K562 (cell line): Measurements from ENCODE around the gene CDC20. TPM values are rescaled to one million over a fixed set of nuclear protein-coding genes. Genes with fewer than 3 reads are reported as not detected.

ENCODE experiments used
- ATF3 ChIP-seq, 2 experiments: fragments of 450-650 bp in 1 of 2; sonication (generic) in 1 of 2; formaldehyde crosslinking in 1 of 2; IDR thresholded peaks in 1 of 2; conservative IDR thresholded peaks in 1 of 2; 2 replicates each; pipeline versions ENCODE4 v1.6.1 to v1.8.1; 2016 to 2023; ENCODE audit warnings: mild to moderate bottlenecking in 2 of 2, moderate library complexity in 2 of 2, inconsistent platforms in 1 of 2, missing genetic modification reagents in 1 of 2
- CHCHD3 ChIP-seq: fragments of 250-450 bp; sonication (Bioruptor Pico); IDR thresholded peaks from 2 replicates; pipeline ENCODE4 v2.1.2; 2022; ENCODE audit warnings: mild to moderate bottlenecking
- FIP1L1 ChIP-seq: fragments of 200-400 bp; formaldehyde crosslinking; IDR thresholded peaks from 2 replicates; pipeline ENCODE4 v1.6.1; 2018; ENCODE audit warnings: mild to moderate bottlenecking, low read depth, low read length; ENCODE audit not compliant: poor library complexity, severe bottlenecking
- HMG20A ChIP-seq: fragments of 450-650 bp; formaldehyde crosslinking; conservative IDR thresholded peaks from 2 replicates; pipeline ENCODE4 v1.4.0; 2020; ENCODE audit warnings: mild to moderate bottlenecking, mixed read lengths
- HNRNPH1 ChIP-seq: fragments of 200-400 bp; formaldehyde crosslinking; optimal IDR thresholded peaks from 2 replicates; pipeline ENCODE3; 2017; ENCODE audit warnings: low read depth, mild to moderate bottlenecking, low read length, moderate library complexity
- HOXB6 ChIP-seq: fragments of 250-450 bp; sonication (Bioruptor Pico); IDR thresholded peaks from 2 replicates; pipeline ENCODE4 v1.5.1; 2022; ENCODE audit warnings: mild to moderate bottlenecking, borderline replicate concordance
- KLF10 ChIP-seq: fragments of 250-450 bp; sonication (Bioruptor Pico); IDR thresholded peaks from 2 replicates; pipeline ENCODE4 v1.6.1; 2021; ENCODE audit warnings: matching md5 sums
- L3MBTL2 ChIP-seq: fragments of 450-650 bp; IDR thresholded peaks from 2 replicates; pipeline ENCODE4 v1.6.1; 2016; ENCODE audit warnings: mild to moderate bottlenecking, moderate library complexity
- MAFF ChIP-seq: IDR thresholded peaks from 2 replicates; pipeline ENCODE4 v1.6.1; 2012; ENCODE audit warnings: low read length, improper control_type of control experiment
- NELFE ChIP-seq: IDR thresholded peaks from 2 replicates; pipeline ENCODE4 v1.6.1; 2011; ENCODE audit warnings: mild to moderate bottlenecking; ENCODE audit not compliant: insufficient read depth, insufficient read length
- PHF20 ChIP-seq: fragments of 450-650 bp; IDR thresholded peaks from 2 replicates; pipeline ENCODE4 v1.6.1; 2018; ENCODE audit not compliant: partially characterized antibody
- SLC30A9 ChIP-seq: fragments of 250-450 bp; sonication (Bioruptor Pico); IDR thresholded peaks from 2 replicates; pipeline ENCODE4 v1.8.0; 2022; ENCODE audit warnings: mild to moderate bottlenecking, moderate library complexity
- SRSF9 ChIP-seq: fragments of 200-400 bp; formaldehyde crosslinking; IDR thresholded peaks from 2 replicates; pipeline ENCODE4 v1.6.1; 2017; ENCODE audit warnings: low read depth, low read length, borderline replicate concordance
- TFE3 ChIP-seq: fragments of 450-650 bp; formaldehyde crosslinking; IDR thresholded peaks from 2 replicates; pipeline ENCODE4 v1.4.0; 2020; ENCODE audit warnings: mild to moderate bottlenecking, mixed read lengths
- WHSC1 ChIP-seq: IDR thresholded peaks from one replicate; pipeline ENCODE4 v1.6.1; 2012; ENCODE audit warnings: low read length, control low read depth, inconsistent platforms
- XRCC3 ChIP-seq: fragments of 450-650 bp; IDR thresholded peaks from 2 replicates; pipeline ENCODE4 v1.6.1; 2017; ENCODE audit warnings: mild to moderate bottlenecking, moderate library complexity
- ZNF23 ChIP-seq: fragments of 250-450 bp; sonication (Bioruptor Pico); IDR thresholded peaks from 2 replicates; pipeline ENCODE4 v1.4.0; 2020; ENCODE audit warnings: mild to moderate bottlenecking
- ZNF232 ChIP-seq: sonication (generic); formaldehyde crosslinking; IDR thresholded peaks from 2 replicates; pipeline ENCODE4 v1.8.0; 2022; ENCODE audit warnings: mild to moderate bottlenecking, missing genetic modification reagents
- ZNF253 ChIP-seq: fragments of 250-450 bp; sonication (Bioruptor Pico); conservative IDR thresholded peaks from 2 replicates; pipeline ENCODE4 v1.6.1; 2021; ENCODE audit warnings: mild to moderate bottlenecking
- ZNF347 ChIP-seq: fragments of 450-650 bp; formaldehyde crosslinking; IDR thresholded peaks from 2 replicates; pipeline ENCODE4 v1.4.0; 2020; ENCODE audit warnings: low read depth, mild to moderate bottlenecking, moderate library complexity
- ZNF398 ChIP-seq: fragments of 250-450 bp; sonication (Bioruptor Pico); IDR thresholded peaks from 2 replicates; pipeline ENCODE4 v1.8.0; 2021; ENCODE audit warnings: moderate library complexity, mild to moderate bottlenecking, inconsistent platforms
- ZNF764 ChIP-seq: fragments of 250-450 bp; sonication (Bioruptor Pico); IDR thresholded peaks from 2 replicates; pipeline ENCODE4 v1.4.0; 2020; ENCODE audit warnings: low read depth, mild to moderate bottlenecking, moderate library complexity
- polyA plus RNA-seq, 8 experiments: library from polyadenylated mRNA; depleted of rRNA in 4 of 8; stranded (reverse) in 5 of 8; unstranded in 3 of 8; fragments of >200 nt; fragmentation: Nextera tagmentation in 2 of 8; fragmentation: Illumina TruSeq in 1 of 8; extraction: Ambion mirVana in 2 of 8; extraction: Trizol in 1 of 8; gene quantifications; 2 replicates each; pipeline versions ENCODE4 v1.2.1 to v1.2.3, GENCODE V29; 2011 to 2014; ENCODE audit warnings: inconsistent platforms in 1 of 8, missing spikeins in 1 of 8
- total RNA-seq, 7 experiments: library from RNA; depleted of rRNA in 6 of 7; stranded (reverse); fragments of >200 nt in 6 of 7; fragmentation: Illumina TruSeq in 2 of 7; extraction: Trizol in 2 of 7; gene quantifications; 2 replicates each; pipeline versions ENCODE4 v1.2.1 to v1.2.3, GENCODE V29; 2011 to 2021; ENCODE audit warnings: low replicate concordance in 1 of 7
- TF ChIP-seq, protein P1 (sequence below): fragments of 450-650 bp; IDR thresholded peaks from 2 replicates; pipeline ENCODE4 v1.6.1; 2016; ENCODE audit warnings: missing biosample characterization, missing genetic modification characterization

CDC20 gene
- total and polyA plus RNA-seq, 9 of the 15 experiments (the other 6 are each of a cell fraction or from before 2014, with no cell fraction given): 45.2 to 224 (median 121) TPM

- TF ChIP-seq, protein P1, sequence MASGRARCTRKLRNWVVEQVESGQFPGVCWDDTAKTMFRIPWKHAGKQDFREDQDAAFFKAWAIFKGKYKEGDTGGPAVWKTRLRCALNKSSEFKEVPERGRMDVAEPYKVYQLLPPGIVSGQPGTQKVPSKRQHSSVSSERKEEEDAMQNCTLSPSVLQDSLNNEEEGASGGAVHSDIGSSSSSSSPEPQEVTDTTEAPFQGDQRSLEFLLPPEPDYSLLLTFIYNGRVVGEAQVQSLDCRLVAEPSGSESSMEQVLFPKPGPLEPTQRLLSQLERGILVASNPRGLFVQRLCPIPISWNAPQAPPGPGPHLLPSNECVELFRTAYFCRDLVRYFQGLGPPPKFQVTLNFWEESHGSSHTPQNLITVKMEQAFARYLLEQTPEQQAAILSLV: no peak
- TF ChIP-seq TFE3 (no peak), L3MBTL2 (no peak), FIP1L1 (no peak), CHCHD3 (CRISPR knock-in tag) (no peak), ATF3 (IDR thresholded peaks at IDR 0.05) (no peak), ATF3 (CRISPR knock-in tag; conservative IDR thresholded peaks at IDR 0.05) (no peak), ZNF232 (CRISPR knock-in tag) (no peak), ZNF764 (CRISPR knock-in tag) (no peak), HNRNPH1 (no peak), ZNF253 (CRISPR knock-in tag) (no peak), XRCC3 (no peak), ZNF398 (CRISPR knock-in tag) (no peak), KLF10 (CRISPR knock-in tag) (no peak), ZNF23 (no peak), HMG20A (no peak), SRSF9 (no peak), PHF20 (no peak), WHSC1 (no peak), SLC30A9 (no peak), NELFE (no peak), ZNF347 (CRISPR knock-in tag) (no peak), HOXB6 (peak; percentile 27; the same call in 1 of the 2 replicates), MAFF (peak; percentile 46; the same call in 1 of the 2 replicates)
Observed at GRCh38 chr1:43358746-43359693, at the start of gene CDC20 (continued).
